Transverse colon (tissue), 3 donors: Measurements from ENCODE around the gene ROGDI.

ENCODE experiments used
- POLR2A ChIP-seq: fragments of 450-650 bp; IDR thresholded peaks from one replicate; pipeline ENCODE4 v1.6.1; 2016; ENCODE audit warnings: antibody characterized with exemption, mild to moderate bottlenecking, moderate library complexity
- TF ChIP-seq, protein P1 (sequence below), 5 experiments: fragments of 200-600 bp in 3 of 5; fragments of 450-650 bp in 2 of 5; sonication (generic) in 3 of 5; IDR thresholded peaks; 1 replicate in 2 of 5; 2 replicates in 3 of 5; pipeline ENCODE4 v1.5.1; 2016 to 2017; ENCODE audit warnings: antibody characterized with exemption in 5 of 5, inconsistent platforms in 3 of 5, mild to moderate bottlenecking in 2 of 5, moderate library complexity in 1 of 5

DNA sequence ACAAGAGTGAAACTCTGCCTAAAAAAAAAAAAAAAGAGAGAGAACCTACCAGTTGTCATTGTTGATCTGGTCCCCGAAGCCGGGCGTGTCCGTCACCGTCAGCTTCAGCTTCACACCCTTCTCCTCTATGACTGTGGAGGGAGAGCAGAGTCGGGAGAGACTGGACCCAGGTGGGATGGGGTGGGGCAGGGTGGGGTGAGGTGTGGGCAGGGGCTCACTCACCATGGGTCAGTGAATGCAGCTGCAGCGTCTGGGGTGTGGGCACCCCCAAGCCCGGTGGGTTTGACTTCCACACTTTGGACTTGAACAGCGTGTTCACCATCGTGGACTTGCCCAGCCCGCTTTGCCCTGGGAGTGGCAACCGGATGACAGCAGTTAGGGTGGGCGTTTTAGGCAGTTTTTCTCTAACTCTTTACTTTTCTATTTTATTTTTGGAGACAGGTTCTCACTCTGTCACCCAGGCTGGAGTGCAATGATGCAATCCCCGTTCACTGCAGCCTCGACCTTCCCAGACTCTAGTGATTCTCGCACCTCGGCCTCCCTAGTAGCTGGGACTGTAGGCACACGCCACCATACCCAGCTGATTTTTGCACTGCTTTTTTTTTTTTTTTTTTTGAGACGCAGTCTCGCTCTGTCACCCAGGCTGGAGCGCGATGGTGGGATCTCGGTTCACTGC lies 16.5 kb downstream of the ROGDI start:
- TF ChIP-seq, protein P1, sequence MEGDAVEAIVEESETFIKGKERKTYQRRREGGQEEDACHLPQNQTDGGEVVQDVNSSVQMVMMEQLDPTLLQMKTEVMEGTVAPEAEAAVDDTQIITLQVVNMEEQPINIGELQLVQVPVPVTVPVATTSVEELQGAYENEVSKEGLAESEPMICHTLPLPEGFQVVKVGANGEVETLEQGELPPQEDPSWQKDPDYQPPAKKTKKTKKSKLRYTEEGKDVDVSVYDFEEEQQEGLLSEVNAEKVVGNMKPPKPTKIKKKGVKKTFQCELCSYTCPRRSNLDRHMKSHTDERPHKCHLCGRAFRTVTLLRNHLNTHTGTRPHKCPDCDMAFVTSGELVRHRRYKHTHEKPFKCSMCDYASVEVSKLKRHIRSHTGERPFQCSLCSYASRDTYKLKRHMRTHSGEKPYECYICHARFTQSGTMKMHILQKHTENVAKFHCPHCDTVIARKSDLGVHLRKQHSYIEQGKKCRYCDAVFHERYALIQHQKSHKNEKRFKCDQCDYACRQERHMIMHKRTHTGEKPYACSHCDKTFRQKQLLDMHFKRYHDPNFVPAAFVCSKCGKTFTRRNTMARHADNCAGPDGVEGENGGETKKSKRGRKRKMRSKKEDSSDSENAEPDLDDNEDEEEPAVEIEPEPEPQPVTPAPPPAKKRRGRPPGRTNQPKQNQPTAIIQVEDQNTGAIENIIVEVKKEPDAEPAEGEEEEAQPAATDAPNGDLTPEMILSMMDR (IDR thresholded peaks at IDR 0.05) = no peak
- TF ChIP-seq POLR2A = no peak
